IPS DF 6.9 (cell line): ENCODE measurements around the gene ACACA.

Source experiments
- DNase-seq: peaks from one replicate; pipeline ENCODE4 v3.0.0-alpha.2; 2013; ENCODE audit warnings: low read depth, low spot score
- H3K27ac ChIP-seq: one replicate; pipeline ENCODE4 v1.5.1; 2013; ENCODE audit warnings: low read length, control low read depth
- H3K27me3 ChIP-seq: 2 replicates; pipeline ENCODE4 v1.6.1; 2013; ENCODE audit warnings: mild to moderate bottlenecking, low read length; ENCODE audit not compliant: control insufficient read depth, insufficient read depth
- H3K36me3 ChIP-seq: 2 replicates; pipeline ENCODE4 v1.6.1; 2013; ENCODE audit warnings: low read length; ENCODE audit not compliant: control insufficient read depth, insufficient read depth
- H3K4me1 ChIP-seq: 2 replicates; pipeline ENCODE4 v1.6.1; 2013; ENCODE audit warnings: low read length; ENCODE audit not compliant: control insufficient read depth, insufficient read depth
- H3K4me3 ChIP-seq: 2 replicates; pipeline ENCODE4 v1.5.1; 2013; ENCODE audit warnings: mild to moderate bottlenecking, low read length
- H3K9me3 ChIP-seq: 2 replicates; pipeline ENCODE4 v1.6.1; 2013; ENCODE audit warnings: low read length, inconsistent platforms; ENCODE audit not compliant: control insufficient read depth, insufficient read depth
- WGBS: extraction: QIAGEN DNeasy Blood & Tissue Kit; methylation state at CpG from one replicate; pipeline ENCODE4 v1.1.7; 2013; ENCODE audit warnings: mixed read lengths, missing lambda C conversion rate; ENCODE audit not compliant: insufficient read length, insufficient coverage; 5-methylcytosine and 5-hydroxymethylcytosine counted together

ACACA gene

GRCh38 chr17:37274461-37274860 lies 132.2 kb downstream of the ACACA start:
- Histone ChIP-seq H3K27me3 (no peaks in the 10 kb centered on the region), H3K27ac (no peak overlapping the region), H3K36me3 (peaks cover 14% of the 10 kb centered on the region; the same call in 1 of the 2 replicates), H3K9me3 (no peaks in the 10 kb centered on the region), H3K4me3 (no peak overlapping the region), H3K4me1 (no peaks in the 10 kb centered on the region)
- no peak for DNase-seq
- WGBS, result no CpG with 5 or more reads among the region's 6 CpGs

- no peaks in the 10 kb centered on the region for H3K9me3 ChIP-seq
- no peak for DNase-seq
- H3K27ac ChIP-seq, result no peak overlapping the region
- no peaks in the 10 kb centered on the region for H3K4me1 ChIP-seq
- no peak overlapping the region for H3K4me3 ChIP-seq
- no peaks in the 10 kb centered on the region for H3K27me3 ChIP-seq
- H3K36me3 ChIP-seq, result peaks cover 14% of the 10 kb centered on the region; the same call in 1 of the 2 replicates
- no CpG with 5 or more reads among the region's 3 CpGs for WGBS
Measured at GRCh38 chr17:37273409-37274051, 133.1 kb downstream of the ACACA start.

DNA sequence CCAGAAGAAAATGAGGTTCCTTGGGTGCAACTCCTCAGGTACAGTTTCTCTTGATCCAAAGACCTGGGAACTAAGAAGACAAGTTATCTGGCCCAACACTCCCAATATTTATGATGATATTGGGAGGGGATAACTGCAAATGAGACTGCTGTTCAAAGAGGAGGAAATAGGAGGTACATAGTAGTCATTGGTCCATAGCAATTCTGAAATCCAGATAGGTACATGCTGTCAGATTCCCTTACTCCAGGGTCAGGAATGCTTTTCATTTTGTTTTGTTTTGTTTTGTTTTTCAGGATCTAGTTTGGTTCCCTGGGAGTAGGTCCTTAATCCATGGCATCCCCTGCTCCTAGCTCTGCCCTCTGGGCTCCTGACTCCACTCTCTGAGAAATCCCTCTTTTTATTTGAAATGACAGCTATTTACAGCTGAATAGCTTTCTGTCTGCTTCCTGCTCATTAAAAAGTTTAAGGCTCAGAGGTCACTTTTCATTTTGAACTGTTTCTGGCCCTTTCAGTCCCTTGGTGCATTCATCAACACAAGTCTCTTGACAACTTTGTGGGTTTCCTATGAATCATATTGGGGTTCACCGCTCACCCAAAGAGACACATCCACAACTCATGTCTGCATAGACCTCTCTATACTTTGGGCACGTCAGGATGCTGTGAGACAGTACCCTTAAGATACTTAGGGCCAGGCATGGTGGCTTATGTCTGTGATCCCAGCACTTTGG lies 141.0 kb downstream of the ACACA start:
- Histone ChIP-seq H3K9me3 (no peaks in the 10 kb centered on the region), H3K36me3 (peaks cover 22% of the 10 kb centered on the region), H3K27ac (no peak overlapping the region), H3K27me3 (no peaks in the 10 kb centered on the region), H3K4me3 (no peak overlapping the region), H3K4me1 (no peaks in the 10 kb centered on the region)
- no CpG with 5 or more reads among the region's 2 CpGs for WGBS
- DNase-seq, result no peak

GRCh38 chr17:37261286-37261685 lies 145.3 kb downstream of the ACACA start:
- DNase-seq, result no peak

GRCh38 chr17:37259030-37259735 lies 147.5 kb downstream of the ACACA start:
- Histone ChIP-seq H3K27ac (no peak overlapping the region), H3K4me3 (no peak overlapping the region), H3K27me3 (no peaks in the 10 kb centered on the region), H3K4me1 (no peaks in the 10 kb centered on the region), H3K36me3 (peaks cover 7% of the 10 kb centered on the region), H3K9me3 (no peaks in the 10 kb centered on the region)
- no peak for DNase-seq
- WGBS, result no CpG with 5 or more reads among the region's 3 CpGs

More at GRCh38 chr17:37261286-37261685, 145.3 kb downstream of the ACACA start:
- no peaks in the 10 kb centered on the region for H3K27me3 ChIP-seq
- no CpG with 5 or more reads among the region's 1 CpG for WGBS
- H3K4me3 ChIP-seq, result no peak overlapping the region
- H3K4me1 ChIP-seq, result no peaks in the 10 kb centered on the region
- no peaks in the 10 kb centered on the region for H3K9me3 ChIP-seq
- H3K27ac ChIP-seq, result no peak overlapping the region
- H3K36me3 ChIP-seq, result peaks cover 21% of the 10 kb centered on the region

- no CpG with 5 or more reads among the region's 1 CpG for WGBS
- no peak overlapping the region for H3K4me3 ChIP-seq
- peaks cover 4% of the 10 kb centered on the region; the same call in 1 of the 2 replicates for H3K36me3 ChIP-seq
- no peak overlapping the region for H3K27ac ChIP-seq
- H3K9me3 ChIP-seq, result no peaks in the 10 kb centered on the region
- no peaks in the 10 kb centered on the region for H3K27me3 ChIP-seq
- DNase-seq, result no peak
- no peaks in the 10 kb centered on the region for H3K4me1 ChIP-seq
Measured at GRCh38 chr17:37256627-37257026, 150.0 kb downstream of the ACACA start.

DNA sequence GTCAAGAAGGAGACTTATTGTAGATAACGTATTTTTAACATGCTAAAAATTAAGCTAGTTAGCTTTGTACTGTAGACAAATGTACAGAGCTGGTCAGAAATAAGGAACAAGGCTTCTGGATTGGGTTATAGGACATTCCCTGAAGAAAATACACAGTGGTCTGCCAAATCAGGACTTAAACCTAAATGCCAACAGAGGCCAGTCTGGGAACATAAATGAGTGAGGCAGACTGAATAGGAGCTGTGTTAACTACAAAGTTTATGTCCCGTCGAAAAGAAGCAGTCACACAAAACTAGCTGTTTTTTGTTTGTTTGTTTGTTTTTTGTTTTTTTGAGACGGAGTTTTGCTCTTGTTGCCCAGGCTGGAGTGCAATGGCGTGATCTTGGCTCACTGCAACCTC lies 151.2 kb downstream of the ACACA start:
- no peak overlapping the region for H3K27ac ChIP-seq
- H3K36me3 ChIP-seq, result peaks cover 4% of the 10 kb centered on the region; the same call in 1 of the 2 replicates
- DNase-seq, result no peak
- H3K27me3 ChIP-seq, result no peaks in the 10 kb centered on the region
- no CpG with 5 or more reads among the region's 5 CpGs for WGBS
- no peaks in the 10 kb centered on the region for H3K4me1 ChIP-seq
- H3K9me3 ChIP-seq, result no peaks in the 10 kb centered on the region
- no peak overlapping the region for H3K4me3 ChIP-seq

- H3K27me3 ChIP-seq, result no peaks in the 10 kb centered on the region
Measured at GRCh38 chr17:37247825-37248224, 158.8 kb downstream of the ACACA start.

GRCh38 chr17:37246085-37246484 lies 160.6 kb downstream of the ACACA start:
- Histone ChIP-seq H3K27ac (no peak overlapping the region), H3K27me3 (no peaks in the 10 kb centered on the region), H3K4me3 (no peak overlapping the region), H3K4me1 (no peaks in the 10 kb centered on the region), H3K36me3 (peaks cover 25% of the 10 kb centered on the region), H3K9me3 (no peaks in the 10 kb centered on the region)
- no peak for DNase-seq
- WGBS, result no CpG with 5 or more reads among the region's 2 CpGs

More at GRCh38 chr17:37247825-37248224, 158.8 kb downstream of the ACACA start:
- Histone ChIP-seq H3K4me1 (no peaks in the 10 kb centered on the region), H3K9me3 (no peaks in the 10 kb centered on the region), H3K4me3 (no peak overlapping the region), H3K36me3 (peaks cover 25% of the 10 kb centered on the region), H3K27ac (no peak overlapping the region)
- no CpG with 5 or more reads among the region's 4 CpGs for WGBS
- no peak for DNase-seq

DNA sequence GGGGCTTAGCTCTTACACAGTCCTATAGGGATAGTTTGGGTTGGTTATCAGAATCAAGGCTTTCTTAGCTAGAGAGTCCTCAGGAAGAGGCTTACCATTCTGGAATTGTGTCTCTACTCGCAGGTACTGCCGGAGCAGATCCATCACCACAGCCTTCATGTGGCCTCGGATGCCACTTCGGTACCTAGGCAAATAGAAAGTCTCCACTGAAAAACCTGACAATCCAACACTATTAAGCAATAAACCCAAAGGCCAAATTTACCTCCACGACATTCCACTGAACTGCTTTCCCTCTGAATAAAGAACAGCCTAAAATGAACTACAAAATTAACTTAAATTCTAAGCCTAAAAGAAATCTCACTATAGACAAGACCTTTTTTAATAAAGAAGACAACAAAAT lies 166.3 kb downstream of the ACACA start:
- no peak overlapping the region for H3K27ac ChIP-seq
- DNase-seq, result no peak
- no peaks in the 10 kb centered on the region for H3K4me1 ChIP-seq
- peaks cover 10% of the 10 kb centered on the region; the same call in 1 of the 2 replicates for H3K36me3 ChIP-seq
- no peaks in the 10 kb centered on the region for H3K27me3 ChIP-seq
- WGBS, result 100% methylated on average over 1 of the region's 5 CpGs
- no peak overlapping the region for H3K4me3 ChIP-seq
- H3K9me3 ChIP-seq, result no peaks in the 10 kb centered on the region
